HG03442 (cell line): ENCODE results near the gene CBFA2T3.

ENCODE experiments used
- ATAC-seq: cut with Tn5 transposase; IDR thresholded peaks from one replicate; pipeline ENCODE4 v1.9.1; 2021; ENCODE audit warnings: mild to moderate bottlenecking, moderate library complexity; ENCODE audit not compliant: unreplicated experiment

CBFA2T3 gene

GRCh38 chr16:88999457-89000206 is 22.6 kb upstream of the CBFA2T3 start:
- no peak for ATAC-seq

GRCh38 chr16:88995746-88996535 is 18.9 kb upstream of the CBFA2T3 start:
- no peak for ATAC-seq

- no peak for ATAC-seq
These were observed 18.2 kb upstream of the CBFA2T3 start for GRCh38 chr16:88995194-88995593.

GRCh38 chr16:88994695-88995094 is 17.7 kb upstream of the CBFA2T3 start:
- no peak for ATAC-seq

GRCh38 chr16:88993946-88994600 is 17.1 kb upstream of the CBFA2T3 start:
- ATAC-seq = no peak

- no peak for ATAC-seq
These were observed 16.3 kb upstream of the CBFA2T3 start for GRCh38 chr16:88993166-88993761.

- ATAC-seq = no peak
These were observed 15.6 kb upstream of the CBFA2T3 start for GRCh38 chr16:88992351-88993165.

GRCh38 chr16:88991813-88992350 is 14.9 kb upstream of the CBFA2T3 start:
- no peak for ATAC-seq

- ATAC-seq = no peak
These were observed 13.0 kb upstream of the CBFA2T3 start for GRCh38 chr16:88989852-88990547.

- ATAC-seq = no peak
These were observed 12.2 kb upstream of the CBFA2T3 start for GRCh38 chr16:88988980-88989811.

GRCh38 chr16:88985521-88985920 is 8.5 kb upstream of the CBFA2T3 start:
- no peak for ATAC-seq

GRCh38 chr16:88983771-88984687 is 7.0 kb upstream of the CBFA2T3 start:
- no peak for ATAC-seq

- ATAC-seq = no peak
These were observed 6.2 kb upstream of the CBFA2T3 start for GRCh38 chr16:88983165-88983564.

- no peak for ATAC-seq
These were observed 5.5 kb upstream of the CBFA2T3 start for GRCh38 chr16:88982286-88983084.

GRCh38 chr16:88979353-88980015 is 2.5 kb upstream of the CBFA2T3 start:
- ATAC-seq = no peak

GRCh38 chr16:88978608-88979346 is 1.8 kb upstream of the CBFA2T3 start:
- ATAC-seq = no peak
